CD4-positive, alpha-beta memory T cell (primary cell): ENCODE results near the gene UGT1A10. TPM values are rescaled to one million over a fixed set of nuclear protein-coding genes. Genes with fewer than 3 reads are reported as not detected.
"Not testable (repeated sequence)": the region's sequence is repeated elsewhere in the genome, so short reads cannot be mapped to it uniquely, and the experiment has no call there.

Experiments used
- CTCF ChIA-PET: fragments of 350-600 bp; sonication (Branson Sonifier 250); formaldehyde crosslinking; loops from one replicate; lab custom pipeline; 2021; ENCODE audit warnings: inconsistent platforms; ENCODE audit not compliant: partially characterized antibody; lab: Charles Lee
- POLR2A ChIA-PET: fragments of 350-600 bp; sonication (Branson Sonifier 250); formaldehyde crosslinking; loops from one replicate; lab custom pipeline; 2021; ENCODE audit not compliant: partially characterized antibody; lab: Charles Lee
- DNase-seq, 5 donors: peaks; one replicate each; pipeline versions ENCODE4 v3.0.0 to v3.0.0-alpha.2; 2020 to 2022; ENCODE audit warnings: mixed read lengths in 1 of 5
- H3K27ac ChIP-seq: one replicate; pipeline ENCODE4 v1.7.0; 2013; ENCODE audit warnings: low read depth, low read length
- H3K27me3 ChIP-seq: 2 replicates; pipeline ENCODE4 v1.7.0; 2013; ENCODE audit warnings: mild to moderate bottlenecking, low read length, moderate library complexity; ENCODE audit not compliant: insufficient read depth
- H3K36me3 ChIP-seq: 2 replicates; pipeline ENCODE4 v1.7.0; 2013; ENCODE audit warnings: mild to moderate bottlenecking, low read length, moderate library complexity; ENCODE audit not compliant: insufficient read depth
- H3K4me1 ChIP-seq: 2 replicates; pipeline ENCODE4 v1.7.0; 2013; ENCODE audit warnings: mild to moderate bottlenecking, low read length, moderate library complexity; ENCODE audit not compliant: insufficient read depth
- H3K4me3 ChIP-seq, 2 donors: one replicate each; pipeline ENCODE4 v1.7.0; 2013; ENCODE audit warnings: low read length in 2 of 2, mild to moderate bottlenecking in 1 of 2
- H3K9me3 ChIP-seq, 2 donors: one replicate each; pipeline ENCODE4 v1.7.0; 2013; ENCODE audit warnings: low read length in 2 of 2, control low read depth in 1 of 2; ENCODE audit not compliant: control insufficient read depth in 1 of 2
- H3K27ac Mint-ChIP-seq, 7 donors: one replicate each; pipeline ENCODE4 v1.8.0; 2020 to 2021; ENCODE audit warnings: mixed read lengths in 7 of 7, mild to moderate bottlenecking in 6 of 7, inconsistent platforms in 3 of 7, moderate library complexity in 3 of 7
- H3K27me3 Mint-ChIP-seq, 2 donors: one replicate each; pipeline ENCODE4 v1.8.0; 2020 to 2021; ENCODE audit warnings: mixed read lengths in 2 of 2
- H3K36me3 Mint-ChIP-seq, 2 donors: one replicate each; pipeline ENCODE4 v1.8.0; 2020 to 2021; ENCODE audit warnings: mixed read lengths in 2 of 2, inconsistent platforms in 1 of 2, mild to moderate bottlenecking in 1 of 2
- H3K4me1 Mint-ChIP-seq, 4 donors: one replicate each; pipeline ENCODE4 v1.8.0; 2020 to 2021; ENCODE audit warnings: mixed read lengths in 4 of 4, mild to moderate bottlenecking in 1 of 4
- H3K4me3 Mint-ChIP-seq, 8 donors: one replicate each; pipeline ENCODE4 v1.8.0; 2020 to 2021; ENCODE audit warnings: mixed read lengths in 8 of 8, mild to moderate bottlenecking in 7 of 8, moderate library complexity in 6 of 8, inconsistent platforms in 3 of 8
- H3K9me3 Mint-ChIP-seq, 8 donors: one replicate each; pipeline ENCODE4 v1.8.0; 2020 to 2021; ENCODE audit warnings: mixed read lengths in 8 of 8, mild to moderate bottlenecking in 5 of 8, inconsistent platforms in 3 of 8, moderate library complexity in 1 of 8
- intact Hi-C: fragments of 100-400 bp; cut with micrococcal nuclease; formaldehyde crosslinking; loops from one replicate; pipeline ENCODE4 v1.15.1; 2023
- polyA plus RNA-seq, 2 donors: library from polyadenylated mRNA; unstranded; fragments of 300-500 nt; fragmentation: Illumina TruSeq; gene quantifications; one replicate each; pipeline ENCODE4 v1.2.3, GENCODE V29; 2021
- total RNA-seq, 2 experiments: library from RNA; stranded (reverse); gene quantifications; one replicate each; pipeline ENCODE4 v1.2.3, GENCODE V29; 2021

The UGT1A10 gene
- total RNA-seq (not detected), polyA plus RNA-seq (not detected)

DNA sequence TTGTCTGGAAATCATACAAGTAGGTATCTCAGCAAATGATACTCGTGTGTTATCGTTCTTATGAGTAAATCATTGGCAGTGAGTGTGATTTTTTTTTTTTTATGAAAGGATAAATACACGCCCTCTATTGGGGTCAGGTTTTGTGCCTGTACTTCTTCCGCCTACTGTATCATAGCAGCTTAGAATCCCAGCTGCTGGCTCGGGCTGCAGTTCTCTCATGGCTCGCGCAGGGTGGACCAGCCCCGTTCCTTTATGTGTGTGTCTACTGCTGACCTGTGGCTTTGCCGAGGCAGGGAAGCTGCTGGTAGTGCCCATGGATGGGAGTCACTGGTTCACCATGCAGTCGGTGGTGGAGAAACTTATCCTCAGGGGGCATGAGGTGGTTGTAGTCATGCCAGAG, at the start of gene UGT1A10:
TSS of gene UGT1A10 (plus strand) at position 143 of the 400 bp plus-strand sequence. CDS start at position 218, 75 bp downstream.
- POLR2A ChIA-PET, H3K27ac Mint-ChIP-seq, H3K4me1 Mint-ChIP-seq, H3K36me3 ChIP-seq, H3K36me3 Mint-ChIP-seq, H3K9me3 Mint-ChIP-seq, H3K4me3 ChIP-seq, intact Hi-C loops, H3K27ac ChIP-seq, H3K4me1 ChIP-seq, H3K4me3 Mint-ChIP-seq, H3K27me3 ChIP-seq, DNase-seq, CTCF ChIA-PET, H3K9me3 ChIP-seq: not testable (repeated sequence)
- H3K27me3 Mint-ChIP-seq, result peaks cover 18 to 45% of the 10 kb centered on the region in 2 donors

DNA sequence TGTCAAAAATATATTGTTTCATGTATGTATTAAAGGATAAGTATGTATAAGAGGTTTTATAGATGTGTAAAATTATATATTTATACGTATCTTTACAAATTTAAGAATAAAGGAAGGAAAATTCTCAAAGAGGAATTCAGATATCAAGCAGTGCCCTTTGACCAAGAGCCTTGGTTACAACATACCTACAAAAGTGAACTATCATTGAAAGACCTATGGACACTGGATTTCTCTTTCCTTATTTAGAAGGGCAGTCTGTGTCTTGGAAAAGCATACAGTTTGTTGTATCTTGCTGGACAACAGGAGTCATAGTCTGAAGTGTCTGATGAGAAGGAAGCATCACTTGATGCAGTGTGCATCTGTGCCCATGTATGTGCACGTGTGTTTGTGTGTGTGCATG, 47.8 kb upstream of the UGT1A10 start:
- ChIA-PET CTCF (no interaction called here), POLR2A (no interaction called here)
- Mint-ChIP-seq H3K36me3 (no peaks in the 10 kb centered on the region), H3K9me3 (no peaks in the 10 kb centered on the region), H3K27me3 (peaks cover 19 to 34% of the 10 kb centered on the region in 2 donors), H3K4me1 (peaks cover 0 to 2% (median under 1%) of the 10 kb centered on the region in 4 donors), H3K4me3 (no peak overlapping the region), H3K27ac (no peak overlapping the region)
- Histone ChIP-seq H3K4me1 (no peaks in the 10 kb centered on the region), H3K27ac (no peak overlapping the region), H3K4me3 (no peak overlapping the region), H3K9me3 (no peaks in the 10 kb centered on the region), H3K36me3 (no peaks in the 10 kb centered on the region), H3K27me3 (no peaks in the 10 kb centered on the region)
- no peak for DNase-seq
- intact Hi-C loops, result no loop called here

DNA sequence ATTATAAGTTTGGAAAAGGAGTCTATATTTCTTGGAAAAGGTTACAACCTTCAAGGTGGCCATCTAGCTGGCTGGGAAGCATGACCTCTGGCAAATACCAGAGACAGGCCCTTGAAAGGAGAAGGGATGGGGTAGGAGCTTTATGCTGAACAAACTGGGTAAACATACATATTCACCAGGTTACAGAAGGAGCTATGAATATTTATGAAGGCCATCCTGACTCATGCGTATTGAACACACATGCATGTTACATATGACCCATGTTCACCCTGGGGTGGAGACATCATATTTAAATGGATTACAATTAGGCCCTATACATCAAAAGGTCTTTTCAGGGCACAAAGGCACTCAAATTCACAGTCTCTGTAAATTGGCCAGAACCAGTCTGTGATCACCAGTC, 43.5 kb upstream of the UGT1A10 start:
- H3K9me3 Mint-ChIP-seq, H3K27ac Mint-ChIP-seq, H3K4me1 Mint-ChIP-seq, H3K36me3 ChIP-seq, H3K36me3 Mint-ChIP-seq, H3K4me1 ChIP-seq, H3K4me3 ChIP-seq, H3K4me3 Mint-ChIP-seq, H3K27ac ChIP-seq, CTCF ChIA-PET, H3K9me3 ChIP-seq, intact Hi-C loops, DNase-seq, H3K27me3 ChIP-seq, POLR2A ChIA-PET: not testable (repeated sequence)
- H3K27me3 Mint-ChIP-seq, result peaks cover 11 to 12% of the 10 kb centered on the region in 2 donors

GRCh38 chr2:233593201-233593600, 43.0 kb upstream of the UGT1A10 start:
- no peak overlapping the region for H3K4me3 Mint-ChIP-seq
- peaks cover 8 to 9% of the 10 kb centered on the region in 2 donors for H3K27me3 Mint-ChIP-seq
- ChIA-PET CTCF (no interaction called here), POLR2A (no interaction called here)
- intact Hi-C loops, result no loop called here
- H3K36me3 ChIP-seq, result no peaks in the 10 kb centered on the region
- H3K27ac ChIP-seq, result no peak overlapping the region
- DNase-seq, result no peak
- no peak overlapping the region for H3K4me3 ChIP-seq
- no peaks in the 10 kb centered on the region for H3K4me1 ChIP-seq
- no peak overlapping the region for H3K27ac Mint-ChIP-seq
- H3K9me3 Mint-ChIP-seq, result no peaks in the 10 kb centered on the region
- no peaks in the 10 kb centered on the region for H3K9me3 ChIP-seq
- H3K4me1 Mint-ChIP-seq, result peaks cover 0 to 1% (median under 1%) of the 10 kb centered on the region in 4 donors
- no peaks in the 10 kb centered on the region for H3K27me3 ChIP-seq
- H3K36me3 Mint-ChIP-seq, result no peaks in the 10 kb centered on the region

GRCh38 chr2:233597522-233597921, 38.7 kb upstream of the UGT1A10 start:
- peaks cover 0 to 1% (median under 1%) of the 10 kb centered on the region in 4 donors for H3K4me1 Mint-ChIP-seq
- Histone ChIP-seq H3K4me1 (no peaks in the 10 kb centered on the region), H3K4me3 (no peak overlapping the region), H3K27me3 (peaks cover 5% of the 10 kb centered on the region), H3K27ac (no peak overlapping the region), H3K9me3 (no peaks in the 10 kb centered on the region), H3K36me3 (no peaks in the 10 kb centered on the region)
- H3K9me3 Mint-ChIP-seq, result peaks cover 0 to 5% (median 0%) of the 10 kb centered on the region in 8 donors
- no peaks in the 10 kb centered on the region for H3K36me3 Mint-ChIP-seq
- H3K4me3 Mint-ChIP-seq, result no peak overlapping the region
- ChIA-PET CTCF (no interaction called here), POLR2A (no interaction called here)
- intact Hi-C loops, result no loop called here
- H3K27me3 Mint-ChIP-seq, result peaks cover 14 to 18% of the 10 kb centered on the region in 2 donors
- H3K27ac Mint-ChIP-seq, result no peak overlapping the region
- DNase-seq, result no peak

GRCh38 chr2:233598952-233599351, 37.3 kb upstream of the UGT1A10 start:
- Mint-ChIP-seq H3K36me3 (no peaks in the 10 kb centered on the region), H3K27ac (no peak overlapping the region), H3K4me1 (peaks cover 0 to 1% (median 0%) of the 10 kb centered on the region in 4 donors), H3K4me3 (no peak overlapping the region), H3K27me3 (peaks cover 11 to 16% of the 10 kb centered on the region in 2 donors), H3K9me3 (peaks cover 0 to 11% (median 0%) of the 10 kb centered on the region in 8 donors)
- DNase-seq, result no peak
- H3K4me3 ChIP-seq, result no peak overlapping the region
- H3K27me3 ChIP-seq, result peaks cover 5% of the 10 kb centered on the region
- H3K27ac ChIP-seq, result no peak overlapping the region
- H3K9me3 ChIP-seq, result no peaks in the 10 kb centered on the region
- H3K36me3 ChIP-seq, result no peaks in the 10 kb centered on the region
- POLR2A ChIA-PET, result no interaction called here
- H3K4me1 ChIP-seq, result no peaks in the 10 kb centered on the region
- intact Hi-C loops, result no loop called here
- CTCF ChIA-PET, result no interaction called here

- POLR2A ChIA-PET, result no interaction called here
Measured at GRCh38 chr2:233600386-233600785, 35.9 kb upstream of the UGT1A10 start.

DNA sequence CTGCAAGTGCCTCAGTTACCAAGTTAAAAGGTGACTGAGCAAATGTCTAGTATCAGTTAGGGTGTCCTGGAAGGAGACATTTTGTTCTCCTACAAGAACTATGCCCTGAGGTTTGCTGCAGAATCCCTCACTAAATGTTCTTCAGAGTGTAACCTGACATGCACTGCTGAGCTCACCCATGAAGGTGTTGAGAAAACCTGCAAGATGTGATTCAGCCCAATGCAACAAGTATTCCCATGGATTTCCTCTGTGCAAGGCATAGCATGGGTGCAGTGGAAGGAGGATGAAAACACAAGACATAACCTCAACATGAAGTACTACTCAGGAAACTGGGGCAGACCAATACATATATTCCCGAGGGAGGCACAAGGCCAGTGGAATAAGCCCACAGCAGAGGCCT, 34.2 kb upstream of the UGT1A10 start:
- CTCF ChIA-PET, result no interaction called here
- no peaks in the 10 kb centered on the region for H3K4me1 Mint-ChIP-seq

More at GRCh38 chr2:233600386-233600785, 35.9 kb upstream of the UGT1A10 start:
- H3K9me3 ChIP-seq, result no peaks in the 10 kb centered on the region
- CTCF ChIA-PET, result no interaction called here
- no peak overlapping the region for H3K4me3 Mint-ChIP-seq
- H3K36me3 Mint-ChIP-seq, result no peaks in the 10 kb centered on the region
- DNase-seq, result no peak
- peaks cover 11 to 16% of the 10 kb centered on the region in 2 donors for H3K27me3 Mint-ChIP-seq
- H3K27ac ChIP-seq, result no peak overlapping the region
- no peak overlapping the region for H3K27ac Mint-ChIP-seq
- H3K4me1 ChIP-seq, result no peaks in the 10 kb centered on the region
- H3K4me1 Mint-ChIP-seq, result no peaks in the 10 kb centered on the region
- H3K36me3 ChIP-seq, result no peaks in the 10 kb centered on the region
- peaks cover 0 to 11% (median 1%) of the 10 kb centered on the region in 8 donors for H3K9me3 Mint-ChIP-seq
- no peak overlapping the region for H3K4me3 ChIP-seq
- peaks cover 5% of the 10 kb centered on the region for H3K27me3 ChIP-seq
- intact Hi-C loops, result no loop called here

More for the DNA sequence above, 34.2 kb upstream of the UGT1A10 start:
- intact Hi-C loops, result no loop called here
- H3K9me3 Mint-ChIP-seq, result peaks cover 0 to 11% (median 2%) of the 10 kb centered on the region in 8 donors
- no peak overlapping the region for H3K27ac Mint-ChIP-seq
- Histone ChIP-seq H3K27me3 (peaks cover 5% of the 10 kb centered on the region), H3K4me3 (no peak overlapping the region), H3K36me3 (no peaks in the 10 kb centered on the region), H3K27ac (no peak overlapping the region), H3K9me3 (no peaks in the 10 kb centered on the region), H3K4me1 (no peaks in the 10 kb centered on the region)
- no peak overlapping the region for H3K4me3 Mint-ChIP-seq
- DNase-seq, result no peak
- peaks cover 11 to 16% of the 10 kb centered on the region in 2 donors for H3K27me3 Mint-ChIP-seq
- POLR2A ChIA-PET, result no interaction called here
- no peaks in the 10 kb centered on the region for H3K36me3 Mint-ChIP-seq
